Measurements from ENCODE around the gene HADHA. TPM values are rescaled to one million over a fixed set of nuclear protein-coding genes. Genes with fewer than 3 reads are reported as not detected.

The HADHA gene
- total RNA-seq, 1 donor: 135 TPM

- DNase-seq (ENCODE audit: low read depth): no peak
- H3K4me3 ChIP-seq (ENCODE audit: low read depth, low read length): no peak overlapping the region
- no peak for TF ChIP-seq CTCF (IDR thresholded peaks at IDR 0.05; ENCODE audit: insufficient read depth, low read length)
These were observed 55.3 kb downstream of the HADHA start for GRCh38 chr2:26189123-26189522.

- H3K4me3 ChIP-seq (ENCODE audit: low read depth, low read length): no peak overlapping the region
- TF ChIP-seq CTCF (IDR thresholded peaks at IDR 0.05; ENCODE audit: insufficient read depth, low read length): no peak
- no peak for DNase-seq (ENCODE audit: low read depth)
These were observed 56.8 kb downstream of the HADHA start for GRCh38 chr2:26187537-26188104.

GRCh38 chr2:26187114-26187513 lies 57.3 kb downstream of the HADHA start:
- no peak for DNase-seq (ENCODE audit: low read depth)
- no peak for TF ChIP-seq CTCF (IDR thresholded peaks at IDR 0.05; ENCODE audit: insufficient read depth, low read length)
- H3K4me3 ChIP-seq (ENCODE audit: low read depth, low read length): no peak overlapping the region

GRCh38 chr2:26185954-26186770 lies 58.3 kb downstream of the HADHA start:
- peak overlapping the region; percentile 69 for H3K4me3 ChIP-seq (ENCODE audit: low read depth, low read length)
- no peak for TF ChIP-seq CTCF (IDR thresholded peaks at IDR 0.05; ENCODE audit: insufficient read depth, low read length)
- no peak for DNase-seq (ENCODE audit: low read depth)

GRCh38 chr2:26185304-26185928 lies 59.0 kb downstream of the HADHA start:
- peak; percentile 30 for DNase-seq (ENCODE audit: low read depth)
- TF ChIP-seq CTCF (IDR thresholded peaks at IDR 0.05; ENCODE audit: insufficient read depth, low read length): no peak

GRCh38 chr2:26184555-26185303 lies 59.7 kb downstream of the HADHA start:
- DNase-seq (ENCODE audit: low read depth): peak; percentile 83
- peak; percentile 52 for TF ChIP-seq CTCF (IDR thresholded peaks at IDR 0.05; ENCODE audit: insufficient read depth, low read length)
- peak overlapping the region; percentile 69 for H3K4me3 ChIP-seq (ENCODE audit: low read depth, low read length)

More at GRCh38 chr2:26185304-26185928, 59.0 kb downstream of the HADHA start:
- peak overlapping the region; percentile 69 for H3K4me3 ChIP-seq (ENCODE audit: low read depth, low read length)

Data from fibroblast of the aortic adventitia (primary cell).